Measurements from ENCODE around the gene CMC2.
A peak's percentile ranks its signal among the peaks of the same experiment; 100 is the strongest.

The CMC2 gene

DNA sequence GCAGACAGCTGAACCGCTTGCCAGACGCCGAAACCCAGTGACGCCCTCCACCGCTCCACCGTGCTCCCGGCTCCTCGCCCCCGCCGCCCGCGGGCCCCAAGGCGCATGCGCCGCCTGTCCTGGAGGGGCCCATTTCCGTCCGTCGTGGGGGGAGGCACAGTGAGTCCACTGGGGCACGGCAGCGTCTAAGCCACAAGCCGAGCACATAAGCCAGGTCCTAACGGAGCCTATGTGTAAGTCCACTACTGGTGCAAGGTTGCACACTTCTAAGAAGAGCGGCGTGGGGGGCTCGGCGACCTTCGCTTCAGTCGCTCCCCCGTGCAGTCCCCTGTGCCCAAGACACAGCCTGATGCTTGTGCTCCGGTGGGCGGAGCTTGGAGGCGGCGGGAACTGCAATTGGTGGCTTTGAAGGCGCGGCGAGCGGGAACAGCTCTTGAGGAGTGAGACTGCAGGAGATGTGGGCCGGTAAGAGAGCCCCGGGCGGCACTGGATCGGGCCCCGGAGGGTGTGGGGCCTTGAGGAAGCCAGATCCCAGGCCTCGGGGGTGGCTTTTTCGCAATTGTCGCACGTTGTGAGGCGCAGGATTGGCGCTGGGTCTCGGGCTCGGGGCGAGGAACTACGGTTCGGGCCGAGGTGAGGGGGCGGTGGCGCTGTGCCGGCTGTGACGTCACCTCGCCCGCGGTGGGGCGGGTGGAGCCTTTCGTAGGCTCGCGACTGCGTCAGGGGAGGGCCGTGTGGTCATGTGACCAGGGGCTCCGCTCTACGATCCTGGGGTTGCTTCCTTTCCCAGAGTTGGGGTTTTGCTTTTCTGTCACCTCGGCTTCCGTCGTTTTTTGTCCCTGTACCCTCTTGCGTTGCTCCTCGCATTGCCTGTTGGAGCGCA is at the start of gene CMC2, which contains the start of gene CENPN:
CMC2 (minus strand) TSS at position 73 of the 883 bp plus-strand sequence. CDS start 9,491 bp downstream, outside the sequence.
CENPN (plus strand) TSS at position 402 of the 883 bp plus-strand sequence. CDS start 4,726 bp downstream, outside the sequence.
- DNase-seq (ENCODE audit: low spot score): peak; percentile 99

DNA sequence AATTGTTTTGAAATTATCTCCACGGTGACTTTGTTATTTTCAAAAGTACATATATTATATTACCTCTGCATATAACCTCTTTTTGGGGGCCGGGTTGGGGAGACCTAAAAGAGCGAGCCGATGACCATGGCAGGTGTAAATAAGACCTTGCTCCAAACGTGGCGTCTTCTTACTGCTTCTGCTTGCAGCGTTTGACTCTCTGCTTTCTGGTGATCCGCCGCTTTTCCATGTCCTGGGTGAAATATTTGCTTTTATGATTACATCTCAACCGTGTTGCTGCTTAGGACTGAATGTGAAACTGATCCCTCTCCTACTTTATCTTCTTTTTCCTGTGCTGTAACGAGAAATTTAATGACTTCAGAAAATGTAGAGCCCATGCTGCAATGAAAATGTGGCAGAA is 47.1 kb upstream of the CMC2 start:
- no peak for DNase-seq (ENCODE audit: low spot score)

DNA sequence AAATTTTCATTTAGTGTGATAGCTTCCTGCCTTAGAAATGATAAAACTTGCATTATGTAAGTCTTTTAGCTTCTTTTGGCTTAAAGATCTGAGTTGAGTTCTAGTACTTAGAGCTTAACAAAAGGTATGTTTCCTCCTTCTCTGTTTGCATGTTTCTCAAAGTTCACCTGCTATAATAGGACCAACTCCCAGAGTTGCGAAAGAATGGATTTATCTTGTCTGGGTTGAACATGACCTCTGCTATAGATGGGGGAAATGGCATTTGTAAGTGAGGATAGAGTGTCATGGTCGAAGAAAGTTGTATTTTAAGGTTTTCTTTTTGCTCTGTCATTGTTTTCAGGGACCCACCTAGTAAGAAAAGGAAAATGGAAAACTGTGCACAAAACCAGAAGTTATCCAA is 36.1 kb upstream of the CMC2 start:
- no peak for DNase-seq (ENCODE audit: low spot score)

GRCh38 chr16:81041696-81042095 is 35.0 kb upstream of the CMC2 start:
- DNase-seq (ENCODE audit: low spot score): no peak

GRCh38 chr16:81040842-81041241 is 34.2 kb upstream of the CMC2 start:
- DNase-seq (ENCODE audit: low spot score): no peak

- no peak for DNase-seq (ENCODE audit: low spot score)
These were observed 33.4 kb upstream of the CMC2 start for GRCh38 chr16:81040131-81040530.

- DNase-seq (ENCODE audit: low spot score): no peak
These were observed 30.2 kb upstream of the CMC2 start for GRCh38 chr16:81036751-81037350.

- peak; percentile 30 for DNase-seq (ENCODE audit: low spot score)
These were observed 29.5 kb upstream of the CMC2 start for GRCh38 chr16:81035975-81036750.

DNA sequence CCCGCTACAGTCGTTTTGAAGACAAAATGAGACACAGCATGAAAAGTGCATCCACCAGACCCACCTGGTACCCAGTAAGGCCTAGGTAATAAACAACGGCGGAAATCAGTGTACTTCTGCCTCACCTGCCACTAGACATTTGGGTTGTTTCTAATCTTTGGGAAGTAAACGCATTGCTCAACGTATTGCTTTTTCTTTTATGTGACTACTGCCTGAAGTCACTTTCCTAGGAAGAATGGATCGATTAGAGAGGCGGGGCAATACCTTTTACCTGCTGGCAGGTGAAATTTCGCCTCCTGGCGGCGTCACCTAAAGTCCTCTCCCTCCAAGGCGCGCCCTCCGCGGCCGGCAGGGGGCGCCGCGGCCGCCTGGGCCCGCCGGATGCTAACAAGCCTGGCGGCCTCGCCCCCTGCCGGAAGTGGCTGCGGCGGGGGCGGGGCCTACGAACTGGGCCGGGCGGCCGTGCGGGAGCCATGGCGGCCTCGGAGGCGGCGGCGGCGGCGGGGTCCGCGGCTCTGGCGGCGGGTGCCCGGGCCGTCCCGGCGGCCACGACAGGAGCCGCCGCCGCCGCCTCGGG is 28.8 kb upstream of the CMC2 start, which contains the start of gene ATMIN:
ATMIN (plus strand) TSS at position 445 of the 577 bp plus-strand sequence; CDS start at position 474, 29 bp downstream.
- DNase-seq (ENCODE audit: low spot score): peak; percentile 90

DNA sequence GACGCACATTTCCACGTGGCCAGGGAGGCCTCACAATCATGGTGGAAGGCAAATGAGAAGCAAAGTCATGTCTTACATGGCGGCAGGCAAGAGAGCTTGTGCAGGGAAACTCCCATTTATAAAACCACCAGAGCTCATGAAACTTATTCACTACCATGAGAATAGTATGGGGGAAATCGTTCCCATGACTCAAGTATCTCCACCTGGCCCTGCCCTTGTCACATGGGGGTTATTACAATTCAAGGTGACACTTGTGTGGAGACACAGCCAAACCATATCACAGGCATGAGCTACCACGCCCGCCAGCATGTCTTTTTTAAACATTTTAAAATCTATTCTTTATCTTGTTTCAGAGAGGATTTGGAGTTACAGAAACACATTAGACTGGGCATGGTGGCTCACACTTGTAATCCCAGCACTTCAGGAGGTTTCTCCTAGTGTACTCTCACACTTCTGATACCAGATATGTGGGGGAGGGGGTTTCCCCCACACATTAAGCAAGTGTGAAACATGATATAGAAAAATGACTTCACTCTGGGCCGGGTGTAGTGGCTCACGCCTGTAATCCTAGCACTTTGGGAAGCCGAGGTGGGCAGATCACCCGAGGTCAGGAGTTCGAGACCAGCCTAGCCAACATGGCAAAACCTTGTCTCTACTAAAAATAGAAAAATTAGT is 23.4 kb upstream of the CMC2 start:
- no peak for DNase-seq (ENCODE audit: low spot score)

DNA sequence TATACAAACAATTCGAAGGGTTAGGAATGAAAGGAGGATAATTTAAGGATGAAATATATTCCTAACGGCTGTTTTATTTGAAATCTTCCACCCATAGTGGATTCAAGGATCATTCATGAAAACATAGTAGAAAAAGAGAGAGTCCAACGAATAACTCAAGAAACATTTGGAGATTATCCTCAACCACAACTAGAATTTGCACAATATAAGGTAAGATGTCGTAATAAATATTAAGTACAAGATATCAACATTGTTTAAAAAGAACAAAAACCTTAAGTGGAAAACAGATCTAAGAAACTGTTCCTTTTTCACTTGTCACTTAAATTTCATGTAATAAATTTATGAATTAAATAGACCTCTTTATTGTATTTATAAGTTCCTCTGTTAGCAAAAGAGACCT is 19.7 kb upstream of the CMC2 start:
- DNase-seq (ENCODE audit: low spot score): no peak

GRCh38 chr16:81018496-81018895 is 11.8 kb upstream of the CMC2 start:
- no peak for DNase-seq (ENCODE audit: low spot score)

GRCh38 chr16:81014672-81015071 is 8.0 kb upstream of the CMC2 start:
- no peak for DNase-seq (ENCODE audit: low spot score)

- no peak for DNase-seq (ENCODE audit: low spot score)
These were observed 6.3 kb upstream of the CMC2 start for GRCh38 chr16:81012974-81013373.

- no peak for DNase-seq (ENCODE audit: low spot score)
These were observed 1.8 kb upstream of the CMC2 start for GRCh38 chr16:81008505-81008789.

DNA sequence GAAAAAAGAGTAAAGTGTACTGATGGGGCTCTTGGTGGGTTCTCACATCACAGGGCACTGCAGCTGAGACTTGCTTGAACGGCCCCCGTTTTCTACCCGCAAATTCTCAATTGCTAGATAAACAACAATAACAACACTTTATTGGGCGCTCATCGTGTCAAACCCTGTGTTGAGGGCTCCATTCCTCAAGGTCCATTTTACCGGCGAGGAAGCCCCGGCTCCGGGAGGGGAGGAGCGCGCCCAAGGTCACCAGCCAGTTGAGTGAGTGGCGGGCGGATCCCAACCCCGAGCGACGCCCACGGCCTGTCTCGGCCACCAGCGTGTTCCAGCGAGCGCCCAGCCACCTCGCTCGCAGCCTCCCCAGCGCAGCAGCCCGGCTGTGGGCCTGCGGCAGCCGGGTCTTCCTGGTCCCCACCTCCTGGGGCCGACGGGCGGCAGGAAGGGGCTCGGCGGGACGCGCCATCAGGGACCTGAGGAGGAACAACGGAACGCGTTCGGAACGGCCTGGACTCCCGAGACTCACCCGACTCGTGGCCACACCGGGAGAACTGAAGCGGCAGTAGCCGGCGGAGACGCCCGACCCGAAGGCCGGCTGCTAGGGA is 373 bp downstream of the CMC2 start:
- peak; percentile 61 for DNase-seq (ENCODE audit: low spot score)

DNA sequence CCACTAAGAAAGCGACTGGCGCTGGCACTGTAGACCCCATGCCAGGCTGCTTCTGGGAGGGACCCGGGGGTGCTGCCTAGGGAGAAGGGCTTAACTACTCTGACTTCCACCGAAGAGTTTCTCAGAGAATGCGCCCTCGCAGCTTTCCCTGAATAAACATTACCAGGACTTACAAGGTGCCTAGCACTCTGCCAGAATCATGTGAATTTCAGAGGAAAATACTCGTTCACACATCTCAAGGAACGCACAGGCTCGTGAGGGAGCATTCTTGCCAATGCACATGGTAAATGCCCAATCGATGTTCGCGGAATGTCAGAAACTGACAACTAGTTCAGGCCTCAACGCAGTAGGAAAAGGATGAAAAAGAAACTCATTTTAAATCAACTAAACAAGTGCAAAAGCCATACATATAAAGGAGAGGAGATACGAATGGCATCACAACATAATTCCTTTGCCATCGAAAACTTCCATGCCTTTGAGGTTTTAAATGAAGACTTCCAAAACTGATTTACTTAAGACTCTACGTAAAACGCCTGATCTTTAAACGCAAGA is 999 bp downstream of the CMC2 start:
- no peak for DNase-seq (ENCODE audit: low spot score)

DNA sequence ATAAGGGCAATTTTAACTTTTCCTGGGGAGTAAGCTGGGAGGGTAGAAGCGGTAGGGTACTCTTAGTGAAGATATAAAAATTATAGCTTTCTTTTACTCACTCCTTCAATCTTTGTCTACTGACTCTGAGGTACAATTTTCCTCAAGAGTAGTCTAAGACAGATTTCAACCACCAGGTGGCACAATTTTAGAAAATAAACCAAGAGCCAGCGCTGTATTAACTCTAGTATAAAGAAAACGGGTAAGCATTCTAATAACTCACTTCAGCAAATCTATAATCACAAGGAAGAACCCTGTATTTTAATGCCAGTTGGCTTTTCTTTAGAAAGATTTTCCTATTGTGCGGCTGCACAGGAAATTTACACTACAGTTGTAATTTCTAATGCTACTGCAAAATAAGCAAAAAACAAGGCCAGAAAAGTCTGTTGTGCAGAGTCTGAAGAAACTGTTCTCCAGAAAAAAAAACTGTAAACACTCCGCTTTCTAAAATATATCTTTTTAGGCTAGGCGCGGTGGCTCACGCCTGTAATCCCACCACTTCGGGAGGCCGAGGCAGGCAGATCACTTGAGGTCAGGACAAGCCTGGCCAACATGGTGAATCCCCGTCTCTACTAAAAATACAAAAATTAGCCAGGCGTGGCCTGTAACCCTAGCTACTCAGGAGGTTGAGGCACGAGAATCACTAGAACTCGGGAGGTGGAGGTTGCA is 1.9 kb downstream of the CMC2 start:
- peak; percentile 76 for DNase-seq (ENCODE audit: low spot score)

DNA sequence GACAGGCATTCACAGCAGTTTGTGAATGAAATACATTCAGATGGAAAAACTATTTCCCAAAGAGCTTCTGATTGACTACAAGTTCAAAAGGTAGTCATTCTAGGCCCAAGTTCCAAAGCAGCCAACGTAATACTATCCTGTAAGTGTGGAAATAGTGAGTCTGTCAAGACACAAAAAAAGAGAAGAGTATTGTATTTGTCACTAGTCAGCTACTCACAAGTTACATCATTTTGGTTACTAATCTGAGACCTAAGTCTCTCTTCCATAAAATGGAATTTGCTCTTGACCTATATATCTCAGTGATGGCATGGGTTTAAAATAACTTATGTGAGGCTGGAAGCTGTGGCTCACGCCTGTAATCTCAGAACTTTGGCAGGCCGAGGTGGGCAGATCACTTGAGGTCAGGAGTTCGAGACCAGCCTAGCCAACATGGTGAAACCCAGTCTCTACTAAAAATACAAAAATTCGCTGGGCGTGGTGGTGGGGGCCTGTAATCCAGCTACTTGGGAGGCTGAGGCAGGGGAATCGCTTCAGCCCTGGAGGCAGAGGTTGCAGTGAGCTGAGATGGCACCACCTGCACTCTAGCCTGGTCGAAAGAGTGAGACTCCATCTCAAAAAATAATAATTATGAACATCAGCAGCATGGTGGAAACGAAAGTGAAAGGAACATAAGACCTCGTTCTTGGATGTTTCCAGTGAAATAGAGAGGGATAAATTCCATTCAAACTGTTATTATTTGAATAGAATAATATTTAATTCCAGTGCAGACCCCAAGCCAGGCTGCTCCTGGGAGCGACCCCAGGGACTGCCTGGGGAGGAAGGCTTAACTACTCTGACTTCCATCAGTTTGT is 2.9 kb downstream of the CMC2 start:
- no peak for DNase-seq (ENCODE audit: low spot score)

Measured in CD4-positive, alpha-beta T cell treated with Interleukin-15 for 4 hours (primary cell).